GM12892 (cell line): ENCODE measurements around the gene ASB3.
"Not testable (repeated sequence)": the region's sequence is repeated elsewhere in the genome, so short reads cannot be mapped to it uniquely, and the experiment has no call there.

Experiments used
- DNase-seq: peaks from one replicate; pipeline ENCODE4 v3.0.0; 2011; ENCODE audit not compliant: insufficient read length
- FAIRE-seq: peaks from 2 replicates; lab custom pipeline; 2011; peaks lifted over from hg19 to GRCh38; lab: Jason Lieb, UNC
- POLR2A ChIP-seq: IDR thresholded peaks from 2 replicates; pipeline ENCODE4 v1.6.1; 2011; ENCODE audit warnings: low read depth, low read length, control low read depth
- POLR2AphosphoS5 ChIP-seq: IDR thresholded peaks from 2 replicates; pipeline ENCODE4 v1.6.1; 2011; ENCODE audit warnings: low read depth, low read length, control low read depth
- TAF1 ChIP-seq: IDR thresholded peaks from 2 replicates; pipeline ENCODE4 v1.6.1; 2011; ENCODE audit warnings: low read depth, mild to moderate bottlenecking, control low read depth, low read length, borderline replicate concordance

ASB3 gene

DNA sequence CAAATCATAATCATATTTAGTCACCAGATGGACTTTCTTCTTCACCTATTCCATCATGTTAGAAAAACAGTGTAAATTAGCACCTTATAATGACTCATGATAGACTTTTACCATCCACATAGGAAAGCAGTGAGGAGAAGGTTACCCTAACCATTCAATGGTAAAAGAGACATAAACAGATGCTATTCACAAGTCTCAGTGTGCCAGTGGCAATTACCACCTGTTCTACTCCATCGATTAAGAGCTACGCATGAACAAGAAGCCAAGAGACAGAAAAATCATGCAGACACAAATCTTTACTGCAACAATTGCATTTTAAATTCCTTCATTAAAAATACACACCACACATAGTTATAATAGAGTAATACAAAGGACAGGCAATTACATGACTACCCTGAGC, 125.9 kb downstream of the ASB3 start:
- FAIRE-seq (no peak), DNase-seq (no peak)
- no peak for TF ChIP-seq POLR2AphosphoS5

GRCh38 chr2:53658474-53658873, 128.3 kb downstream of the ASB3 start:
- FAIRE-seq, DNase-seq: not testable (repeated sequence)

- DNase-seq (no peak), FAIRE-seq (no peak)
- TF ChIP-seq POLR2AphosphoS5 (no peak), TAF1 (no peak), POLR2A (no peak)
Observed at GRCh38 chr2:53655256-53655655, 131.5 kb downstream of the ASB3 start.

- FAIRE-seq (no peak), DNase-seq (no peak)
- TF ChIP-seq TAF1 (no peak), POLR2A (no peak), POLR2AphosphoS5 (no peak)
Observed at GRCh38 chr2:53654396-53654795, 132.4 kb downstream of the ASB3 start.

GRCh38 chr2:53652131-53652530, 134.6 kb downstream of the ASB3 start:
- no peak for TF ChIP-seq POLR2A
- TF ChIP-seq POLR2AphosphoS5: no peak
- no peak for TF ChIP-seq TAF1
- FAIRE-seq: no peak
- no peak for DNase-seq

DNA sequence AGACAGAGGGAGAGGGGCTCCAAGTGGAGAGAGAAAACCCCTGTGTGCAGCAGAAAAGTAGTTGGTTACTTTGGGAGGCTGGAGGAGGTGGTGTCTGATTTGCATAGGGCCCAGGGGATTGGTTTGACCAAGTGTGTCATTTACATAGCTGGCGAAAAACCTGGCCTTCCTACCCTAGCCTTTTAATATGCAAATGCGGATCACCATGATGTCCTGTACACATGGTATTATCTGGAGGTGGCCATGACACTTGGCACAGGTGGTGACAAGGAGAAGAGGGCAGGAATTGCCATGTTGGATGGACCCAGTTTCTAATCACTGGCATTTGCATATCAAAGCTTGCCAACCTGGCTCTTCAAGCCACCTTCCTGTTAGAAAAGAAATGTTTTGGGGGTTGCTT, 140.0 kb downstream of the ASB3 start:
- DNase-seq (no peak), FAIRE-seq (no peak)
- no peak for TF ChIP-seq POLR2A
- no peak for TF ChIP-seq POLR2AphosphoS5
- no peak for TF ChIP-seq TAF1

DNA sequence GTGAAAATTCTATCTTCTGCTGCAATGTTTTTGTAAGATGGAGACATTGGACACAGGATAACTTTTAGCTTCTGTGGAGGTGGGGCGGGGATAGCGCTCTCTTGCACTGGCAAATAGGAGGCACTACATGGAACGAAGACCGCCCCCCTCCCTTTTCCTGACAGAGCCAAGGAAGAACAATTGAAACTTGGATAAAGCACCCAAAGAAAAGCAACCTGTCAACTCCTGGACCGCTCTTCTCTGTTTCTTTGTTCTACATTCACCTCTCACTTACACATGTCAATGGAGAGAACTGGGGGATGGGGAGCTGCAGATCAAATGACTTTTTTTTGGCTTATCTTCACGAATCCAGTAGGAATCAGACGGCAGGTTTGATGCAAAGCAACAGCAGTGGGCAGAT, 145.5 kb downstream of the ASB3 start:
- FAIRE-seq (no peak), DNase-seq (no peak)
- TF ChIP-seq POLR2A: no peak

GRCh38 chr2:53640466-53640865, 146.3 kb downstream of the ASB3 start:
- TF ChIP-seq TAF1: no peak
- TF ChIP-seq POLR2A: no peak
- TF ChIP-seq POLR2AphosphoS5: no peak
- DNase-seq: no peak
- FAIRE-seq: no peak

DNA sequence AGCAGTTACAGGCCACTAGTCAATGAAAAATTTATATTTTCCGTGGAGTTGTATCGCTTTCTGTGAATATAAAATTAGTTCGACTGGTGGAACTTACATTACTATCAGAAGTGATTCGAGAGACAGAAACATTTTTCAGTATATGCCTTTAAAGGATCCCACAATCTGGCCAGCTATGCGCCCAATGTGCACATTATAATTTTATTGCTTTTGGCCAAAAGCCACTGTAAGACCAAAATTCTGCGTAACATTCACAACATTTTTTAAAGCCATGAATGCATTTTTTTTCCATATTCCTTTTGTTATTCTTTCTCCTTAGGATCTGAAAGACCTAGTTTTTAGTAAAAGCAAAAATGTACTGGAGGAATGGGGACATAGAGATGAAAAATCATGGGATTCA, 150.2 kb downstream of the ASB3 start:
- no peak for FAIRE-seq
- no peak for TF ChIP-seq TAF1
- no peak for TF ChIP-seq POLR2AphosphoS5
- no peak for TF ChIP-seq POLR2A
- no peak for DNase-seq

- no peak for FAIRE-seq
- no peak for DNase-seq
- TF ChIP-seq TAF1: no peak
- no peak for TF ChIP-seq POLR2A
- no peak for TF ChIP-seq POLR2AphosphoS5
Observed at GRCh38 chr2:53636109-53636508, 150.6 kb downstream of the ASB3 start.

- FAIRE-seq (no peak), DNase-seq (no peak)
- no peak for TF ChIP-seq POLR2AphosphoS5
- TF ChIP-seq POLR2A: no peak
- TF ChIP-seq TAF1: no peak
Observed at GRCh38 chr2:53635694-53636093, 151.1 kb downstream of the ASB3 start.

- DNase-seq (no peak), FAIRE-seq (no peak)
- no peak for TF ChIP-seq POLR2AphosphoS5
- TF ChIP-seq POLR2A: no peak
- no peak for TF ChIP-seq TAF1
Observed at GRCh38 chr2:53633441-53633840, 153.3 kb downstream of the ASB3 start.

- no peak for TF ChIP-seq POLR2A
- TF ChIP-seq POLR2AphosphoS5: no peak
- TF ChIP-seq TAF1: no peak
- FAIRE-seq (no peak), DNase-seq (no peak)
Observed at GRCh38 chr2:53632714-53633113, 154.0 kb downstream of the ASB3 start.
